Immature natural killer cell (primary cell): ENCODE results near the gene SCN9A. TPM values are rescaled to one million over a fixed set of nuclear protein-coding genes. Genes with fewer than 3 reads are reported as not detected.

ENCODE experiments used
- DNase-seq, 3 donors: peaks; one replicate each; pipeline ENCODE4 v3.0.0; 2022; ENCODE audit warnings: mixed read lengths in 1 of 3
- H3K27ac Mint-ChIP-seq, 6 donors: one replicate each; pipeline ENCODE4 v1.8.0; 2020; ENCODE audit warnings: mixed read lengths in 6 of 6, mild to moderate bottlenecking in 5 of 6, inconsistent platforms in 4 of 6, moderate library complexity in 3 of 6
- H3K27me3 Mint-ChIP-seq, 3 donors: one replicate each; pipeline ENCODE4 v1.8.0; 2020 to 2021; ENCODE audit warnings: low read depth in 3 of 3, mild to moderate bottlenecking in 3 of 3, mixed read lengths in 3 of 3, moderate library complexity in 3 of 3, inconsistent platforms in 1 of 3
- H3K36me3 Mint-ChIP-seq, 3 donors: one replicate each; pipeline ENCODE4 v1.8.0; 2020; ENCODE audit warnings: mixed read lengths in 3 of 3, inconsistent platforms in 2 of 3, mild to moderate bottlenecking in 2 of 3
- H3K4me1 Mint-ChIP-seq, 2 donors: one replicate each; pipeline ENCODE4 v1.8.0; 2020; ENCODE audit warnings: inconsistent platforms in 2 of 2, mild to moderate bottlenecking in 2 of 2, mixed read lengths in 2 of 2, moderate library complexity in 1 of 2
- H3K4me3 Mint-ChIP-seq, 5 donors: one replicate each; pipeline ENCODE4 v1.8.0; 2020; ENCODE audit warnings: mild to moderate bottlenecking in 5 of 5, mixed read lengths in 5 of 5, inconsistent platforms in 3 of 5, moderate library complexity in 3 of 5
- H3K9me3 Mint-ChIP-seq, 6 donors: one replicate each; pipeline ENCODE4 v1.8.0; 2020; ENCODE audit warnings: mild to moderate bottlenecking in 6 of 6, mixed read lengths in 6 of 6, inconsistent platforms in 4 of 6, moderate library complexity in 3 of 6
- polyA plus RNA-seq, 3 donors: library from polyadenylated mRNA; unstranded; fragments of 300-500 nt; fragmentation: Illumina TruSeq; gene quantifications; one replicate each; pipeline ENCODE4 v1.2.3, GENCODE V29; 2021

SCN9A gene
- polyA plus RNA-seq, 3 donors from 2014 or later, result 0.55 to 0.86 (median 0.78) TPM

GRCh38 chr2:166197446-166197845, 178.3 kb downstream of the SCN9A start:
- peaks cover 0 to 6% (median 4%) of the 10 kb centered on the region in 6 donors for H3K9me3 Mint-ChIP-seq
- no peak overlapping the region for H3K4me3 Mint-ChIP-seq
- H3K27ac Mint-ChIP-seq, result no peak overlapping the region
- H3K27me3 Mint-ChIP-seq, result no peaks in the 10 kb centered on the region
- no peak for DNase-seq
- no peaks in the 10 kb centered on the region for H3K4me1 Mint-ChIP-seq
- no peaks in the 10 kb centered on the region for H3K36me3 Mint-ChIP-seq

GRCh38 chr2:166193407-166193806, 182.3 kb downstream of the SCN9A start:
- Mint-ChIP-seq H3K4me1 (no peaks in the 10 kb centered on the region), H3K27me3 (no peaks in the 10 kb centered on the region), H3K9me3 (peaks cover 0 to 1% (median 0%) of the 10 kb centered on the region in 6 donors), H3K27ac (no peak overlapping the region), H3K36me3 (no peaks in the 10 kb centered on the region), H3K4me3 (no peak overlapping the region)
- DNase-seq, result no peak

- Mint-ChIP-seq H3K27me3 (no peaks in the 10 kb centered on the region), H3K9me3 (peaks cover 0 to 3% (median 0%) of the 10 kb centered on the region in 6 donors), H3K4me1 (no peaks in the 10 kb centered on the region), H3K36me3 (no peaks in the 10 kb centered on the region), H3K27ac (no peak overlapping the region), H3K4me3 (no peak overlapping the region)
- DNase-seq, result no peak
These were observed 187.7 kb downstream of the SCN9A start for GRCh38 chr2:166188084-166188483.

- Mint-ChIP-seq H3K27me3 (no peaks in the 10 kb centered on the region), H3K9me3 (peaks cover 0 to 2% (median 0%) of the 10 kb centered on the region in 6 donors)
These were observed 191.0 kb downstream of the SCN9A start for GRCh38 chr2:166184789-166185188.

GRCh38 chr2:166181813-166182154, 194.0 kb downstream of the SCN9A start:
- no peak for DNase-seq
- Mint-ChIP-seq H3K4me3 (no peak overlapping the region), H3K27me3 (peaks cover 0 to 2% (median 0%) of the 10 kb centered on the region in 3 donors), H3K36me3 (no peaks in the 10 kb centered on the region), H3K9me3 (peaks cover 0 to 1% (median 0%) of the 10 kb centered on the region in 6 donors), H3K27ac (no peak overlapping the region), H3K4me1 (no peaks in the 10 kb centered on the region)

More at GRCh38 chr2:166184789-166185188, 191.0 kb downstream of the SCN9A start:
- no peak for DNase-seq
- Mint-ChIP-seq H3K36me3 (no peaks in the 10 kb centered on the region), H3K4me3 (no peak overlapping the region), H3K4me1 (no peaks in the 10 kb centered on the region), H3K27ac (no peak overlapping the region)

GRCh38 chr2:166180951-166181812, 194.6 kb downstream of the SCN9A start:
- Mint-ChIP-seq H3K4me1 (no peaks in the 10 kb centered on the region), H3K36me3 (no peaks in the 10 kb centered on the region), H3K27ac (no peak overlapping the region), H3K4me3 (no peak overlapping the region), H3K9me3 (peaks cover 0 to 1% (median 0%) of the 10 kb centered on the region in 6 donors), H3K27me3 (peaks cover 0 to 2% (median 0%) of the 10 kb centered on the region in 3 donors)
- no peak for DNase-seq

GRCh38 chr2:166179201-166179600, 196.5 kb downstream of the SCN9A start:
- H3K27me3 Mint-ChIP-seq, result peaks cover 0 to 2% (median 1%) of the 10 kb centered on the region in 3 donors
- DNase-seq, result no peak
- no peaks in the 10 kb centered on the region for H3K4me1 Mint-ChIP-seq
- peaks cover 0 to 1% (median 0%) of the 10 kb centered on the region in 6 donors for H3K9me3 Mint-ChIP-seq
- no peak overlapping the region for H3K27ac Mint-ChIP-seq
- no peaks in the 10 kb centered on the region for H3K36me3 Mint-ChIP-seq
- H3K4me3 Mint-ChIP-seq, result no peak overlapping the region

GRCh38 chr2:166173263-166173662, 202.5 kb downstream of the SCN9A start:
- no peak overlapping the region for H3K4me3 Mint-ChIP-seq
- H3K9me3 Mint-ChIP-seq, result peaks cover 0 to 4% (median under 1%) of the 10 kb centered on the region in 6 donors
- H3K4me1 Mint-ChIP-seq, result no peaks in the 10 kb centered on the region
- no peaks in the 10 kb centered on the region for H3K36me3 Mint-ChIP-seq
- no peak overlapping the region for H3K27ac Mint-ChIP-seq
- DNase-seq, result no peak
- peaks cover 0 to 6% (median 1%) of the 10 kb centered on the region in 3 donors for H3K27me3 Mint-ChIP-seq

GRCh38 chr2:166171216-166171615, 204.5 kb downstream of the SCN9A start:
- Mint-ChIP-seq H3K27me3 (peaks cover 0 to 5% (median 1%) of the 10 kb centered on the region in 3 donors), H3K27ac (no peak overlapping the region), H3K4me3 (no peak overlapping the region), H3K4me1 (no peaks in the 10 kb centered on the region), H3K9me3 (peaks cover 0 to 4% (median 0%) of the 10 kb centered on the region in 6 donors), H3K36me3 (no peaks in the 10 kb centered on the region)
- no peak for DNase-seq

- no peaks in the 10 kb centered on the region for H3K4me1 Mint-ChIP-seq
- H3K9me3 Mint-ChIP-seq, result peaks cover 0 to 4% (median 0%) of the 10 kb centered on the region in 6 donors
- H3K36me3 Mint-ChIP-seq, result no peaks in the 10 kb centered on the region
- H3K27ac Mint-ChIP-seq, result no peak overlapping the region
- no peak overlapping the region for H3K4me3 Mint-ChIP-seq
- no peak for DNase-seq
- H3K27me3 Mint-ChIP-seq, result peaks cover 0 to 5% (median 1%) of the 10 kb centered on the region in 3 donors
These were observed 205.4 kb downstream of the SCN9A start for GRCh38 chr2:166170356-166170755.

GRCh38 chr2:166167449-166167848, 208.3 kb downstream of the SCN9A start:
- DNase-seq, result no peak
- Mint-ChIP-seq H3K4me1 (no peaks in the 10 kb centered on the region), H3K4me3 (no peak overlapping the region), H3K36me3 (no peaks in the 10 kb centered on the region), H3K27me3 (peaks cover 0 to 5% (median 0%) of the 10 kb centered on the region in 3 donors), H3K9me3 (peaks cover 0 to 4% (median under 1%) of the 10 kb centered on the region in 6 donors), H3K27ac (no peak overlapping the region)

- peaks cover 0 to 4% (median 0%) of the 10 kb centered on the region in 3 donors for H3K27me3 Mint-ChIP-seq
- no peaks in the 10 kb centered on the region for H3K4me1 Mint-ChIP-seq
- no peak overlapping the region for H3K27ac Mint-ChIP-seq
- no peak overlapping the region for H3K4me3 Mint-ChIP-seq
- H3K36me3 Mint-ChIP-seq, result no peaks in the 10 kb centered on the region
- peaks cover 0 to 4% (median 0%) of the 10 kb centered on the region in 6 donors for H3K9me3 Mint-ChIP-seq
- no peak for DNase-seq
These were observed 212.0 kb downstream of the SCN9A start for GRCh38 chr2:166163775-166164174.

- H3K4me3 Mint-ChIP-seq, result no peak overlapping the region
- H3K36me3 Mint-ChIP-seq, result no peaks in the 10 kb centered on the region
- H3K27me3 Mint-ChIP-seq, result peaks cover 0 to 3% (median 1%) of the 10 kb centered on the region in 3 donors
- H3K27ac Mint-ChIP-seq, result no peak overlapping the region
- no peaks in the 10 kb centered on the region for H3K4me1 Mint-ChIP-seq
- no peak for DNase-seq
- H3K9me3 Mint-ChIP-seq, result peaks cover 0 to 2% (median 0%) of the 10 kb centered on the region in 6 donors
These were observed 217.2 kb downstream of the SCN9A start for GRCh38 chr2:166158546-166158945.

- Mint-ChIP-seq H3K36me3 (no peaks in the 10 kb centered on the region), H3K9me3 (peaks cover 0 to 2% (median 0%) of the 10 kb centered on the region in 6 donors), H3K27me3 (peaks cover 0 to 3% (median 1%) of the 10 kb centered on the region in 3 donors), H3K4me3 (no peak overlapping the region), H3K27ac (no peak overlapping the region), H3K4me1 (no peaks in the 10 kb centered on the region)
- no peak for DNase-seq
These were observed 218.2 kb downstream of the SCN9A start for GRCh38 chr2:166157578-166157977.
